CD4-positive, alpha-beta T cell treated with Interleukin-4 for 1 hour (primary cell): ENCODE data around the gene UAP1L1.
A peak's percentile ranks its signal among the peaks of the same experiment; 100 is the strongest.
"Not testable (repeated sequence)": the region's sequence is repeated elsewhere in the genome, so short reads cannot be mapped to it uniquely, and the experiment has no call there.

ENCODE experiments used
- DNase-seq, 2 donors: peaks; one replicate each; pipeline ENCODE4 v3.0.0-alpha.2; 2020 to 2022

UAP1L1 gene

GRCh38 chr9:137077010-137077747, at the start of gene UAP1L1:
TSS of gene UAP1L1 (plus strand) at chr9:137077517. CDS start at chr9:137077533, 16 bp downstream.
- peak; percentile 66 to 69 for DNase-seq

GRCh38 chr9:137028263-137029057, 48.9 kb upstream of the UAP1L1 start:
- peak; percentile 63 to 72 for DNase-seq

- DNase-seq: peak; percentile 68 to 73
Measured at GRCh38 chr9:137029058-137029936, 48.0 kb upstream of the UAP1L1 start.

GRCh38 chr9:137030006-137030405, 47.3 kb upstream of the UAP1L1 start:
- no peak for DNase-seq

- peak; percentile 52 to 64 for DNase-seq
Measured at GRCh38 chr9:137030538-137031527, 46.5 kb upstream of the UAP1L1 start.

GRCh38 chr9:137031904-137032640, 45.2 kb upstream of the UAP1L1 start, which contains the start of gene FUT7:
TSS of gene FUT7 (minus strand) at chr9:137032088. CDS start at chr9:137031991, 97 bp downstream.
- peak; percentile 51 to 57 for DNase-seq

GRCh38 chr9:137032858-137033257, 44.5 kb upstream of the UAP1L1 start:
- peak in 1 of 2 donors; percentile 71 for DNase-seq

- DNase-seq: not testable (repeated sequence)
Measured at GRCh38 chr9:137033481-137033880, 43.8 kb upstream of the UAP1L1 start.

GRCh38 chr9:137034039-137034708, 43.1 kb upstream of the UAP1L1 start:
- peak in 1 of 2 donors; percentile 23 for DNase-seq

GRCh38 chr9:137034709-137035506, 42.4 kb upstream of the UAP1L1 start:
- DNase-seq: peak; percentile 88

GRCh38 chr9:137035507-137035834, 41.8 kb upstream of the UAP1L1 start:
- DNase-seq: no peak

- no peak for DNase-seq
Measured at GRCh38 chr9:137035937-137036336, 41.4 kb upstream of the UAP1L1 start.

- DNase-seq: no peak
Measured at GRCh38 chr9:137037035-137037434, 40.3 kb upstream of the UAP1L1 start.

GRCh38 chr9:137037483-137037882, 39.8 kb upstream of the UAP1L1 start:
- no peak for DNase-seq

GRCh38 chr9:137038916-137039315, 38.4 kb upstream of the UAP1L1 start:
- DNase-seq: no peak

GRCh38 chr9:137039611-137040366, 37.5 kb upstream of the UAP1L1 start:
- DNase-seq: no peak

- no peak for DNase-seq
Measured at GRCh38 chr9:137040568-137040967, 36.7 kb upstream of the UAP1L1 start.

GRCh38 chr9:137041124-137041523, 36.2 kb upstream of the UAP1L1 start:
- DNase-seq: no peak
